Globus pallidus (tissue), 1 donor: ENCODE results near the gene MYO1A.
"Not testable (repeated sequence)": the region's sequence is repeated elsewhere in the genome, so short reads cannot be mapped to it uniquely, and the experiment has no call there.

Experiments
- DNase-seq: peaks from one replicate; pipeline ENCODE4 v3.0.0-alpha.2; 2015; ENCODE audit warnings: low spot score

The MYO1A gene

GRCh38 chr12:57046947-57047890 is 2.7 kb downstream of the MYO1A start:
- peak; percentile 40 for DNase-seq

GRCh38 chr12:57046086-57046791 is 3.7 kb downstream of the MYO1A start:
- DNase-seq = peak; percentile 24

GRCh38 chr12:57044889-57045288 is 5.0 kb downstream of the MYO1A start:
- DNase-seq = no peak

GRCh38 chr12:57044468-57044867 is 5.5 kb downstream of the MYO1A start:
- DNase-seq = no peak

- DNase-seq = no peak
These were observed 7.2 kb downstream of the MYO1A start for GRCh38 chr12:57042695-57043094.

GRCh38 chr12:57040750-57041149 is 9.2 kb downstream of the MYO1A start:
- DNase-seq = no peak

- no peak for DNase-seq
These were observed 9.7 kb downstream of the MYO1A start for GRCh38 chr12:57040211-57040610.

GRCh38 chr12:57039016-57039798 is 10.7 kb downstream of the MYO1A start:
- DNase-seq = no peak

- no peak for DNase-seq
These were observed 12.7 kb downstream of the MYO1A start for GRCh38 chr12:57037264-57037663.

GRCh38 chr12:57033431-57033830 is 16.5 kb downstream of the MYO1A start:
- DNase-seq = no peak

GRCh38 chr12:57031789-57032188 is 18.1 kb downstream of the MYO1A start:
- DNase-seq = no peak

- no peak for DNase-seq
These were observed 18.7 kb downstream of the MYO1A start for GRCh38 chr12:57031138-57031725.

GRCh38 chr12:57029457-57029856 is 20.5 kb downstream of the MYO1A start:
- no peak for DNase-seq

- DNase-seq = no peak
These were observed 22.1 kb downstream of the MYO1A start for GRCh38 chr12:57027805-57028153.

GRCh38 chr12:57027011-57027804 is 22.7 kb downstream of the MYO1A start:
- DNase-seq = no peak

GRCh38 chr12:57025196-57025595 is 24.7 kb downstream of the MYO1A start:
- no peak for DNase-seq

- DNase-seq = not testable (repeated sequence)
These were observed 27.6 kb downstream of the MYO1A start for GRCh38 chr12:57022324-57022723.

- DNase-seq = no peak
These were observed 29.8 kb downstream of the MYO1A start for GRCh38 chr12:57019983-57020719.

- no peak for DNase-seq
These were observed 31.0 kb downstream of the MYO1A start for GRCh38 chr12:57018906-57019305.

GRCh38 chr12:57018353-57018752 is 31.6 kb downstream of the MYO1A start:
- not testable (repeated sequence) for DNase-seq

- no peak for DNase-seq
These were observed 33.6 kb downstream of the MYO1A start, which contains the start of gene TAC3 for GRCh38 chr12:57016348-57016747. TAC3 (minus strand) TSS chr12:57016529; CDS start chr12:57015797, 732 bp downstream.
